ENCODE data around the gene LRRC37B.
"Not testable (repeated sequence)": the region's sequence is repeated elsewhere in the genome, so short reads cannot be mapped to it uniquely, and the experiment has no call there.

Gene LRRC37B

DNA sequence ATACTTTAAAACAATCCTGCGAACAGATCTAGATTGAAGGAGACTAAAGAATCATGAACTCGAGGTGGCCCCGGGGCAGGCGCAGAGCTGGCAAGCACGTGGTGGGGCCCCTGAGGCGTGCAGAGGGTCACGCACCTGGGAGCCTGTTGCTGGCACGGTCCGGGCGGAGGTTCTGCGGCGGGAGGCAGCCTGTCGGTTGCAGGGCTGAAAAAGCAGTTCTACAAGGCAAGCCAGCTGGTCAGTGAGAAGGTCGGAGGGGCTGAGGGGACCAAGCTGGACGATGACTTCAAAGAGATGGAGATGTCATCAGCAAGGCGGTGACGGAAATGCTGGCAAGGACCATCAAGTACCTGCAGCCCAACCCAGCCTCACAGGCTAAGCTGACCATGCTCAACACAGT, 33.1 kb downstream of the LRRC37B start:
- in situ Hi-C loops (cut with HindIII; ENCODE audit: low sequenced_read_pairs) = not testable (repeated sequence)

DNA sequence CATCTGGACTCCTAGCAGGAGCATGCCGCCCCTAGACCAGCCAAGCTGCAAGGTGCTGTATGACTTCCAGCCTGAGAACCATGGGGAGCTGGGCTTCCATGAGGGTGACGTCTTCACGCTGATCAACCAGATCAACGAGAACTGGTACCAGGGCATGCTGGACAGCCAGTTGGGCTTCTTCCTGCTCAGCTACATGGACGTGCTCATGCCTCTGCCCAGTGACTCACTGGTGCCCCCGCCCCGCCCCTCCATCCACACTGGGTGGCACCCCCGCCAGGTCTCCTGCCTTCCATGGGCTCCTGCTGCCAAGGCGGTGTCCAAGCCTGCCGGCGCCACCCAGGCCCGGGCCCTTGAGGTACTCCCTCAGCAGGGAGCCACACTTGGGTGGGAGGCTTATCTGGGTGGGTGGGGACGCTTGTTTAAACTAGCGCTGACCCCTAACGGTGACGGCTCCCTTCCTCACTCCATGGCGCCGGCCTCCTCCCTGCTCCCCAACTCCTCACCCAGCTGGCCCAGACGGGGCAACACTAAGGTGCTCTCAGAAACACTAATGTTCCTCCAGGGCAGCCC, 34.2 kb downstream of the LRRC37B start:
- in situ Hi-C loops (cut with HindIII; ENCODE audit: low sequenced_read_pairs) = not testable (repeated sequence)

DNA sequence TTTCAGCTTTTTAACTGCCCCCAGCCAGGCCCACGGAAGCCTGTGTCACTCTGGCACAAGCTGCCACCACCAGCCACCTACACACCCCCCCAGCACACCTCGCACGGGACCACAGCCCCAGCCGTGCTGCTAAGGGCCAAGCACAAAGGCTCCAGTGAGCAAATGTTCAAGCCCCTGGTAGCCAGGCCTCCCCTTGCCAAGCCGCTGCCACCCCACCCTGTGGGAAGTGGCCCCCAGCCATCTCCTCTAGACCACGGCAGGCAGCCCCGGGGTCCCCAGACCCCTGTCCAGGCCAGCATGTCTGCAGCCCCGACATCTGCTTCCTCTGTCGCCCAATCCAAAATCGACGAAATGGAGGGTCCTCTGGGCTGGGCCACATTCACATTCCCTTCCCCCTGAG, 35.1 kb downstream of the LRRC37B start:
- in situ Hi-C loops (cut with HindIII; ENCODE audit: low sequenced_read_pairs) = not testable (repeated sequence)

DNA sequence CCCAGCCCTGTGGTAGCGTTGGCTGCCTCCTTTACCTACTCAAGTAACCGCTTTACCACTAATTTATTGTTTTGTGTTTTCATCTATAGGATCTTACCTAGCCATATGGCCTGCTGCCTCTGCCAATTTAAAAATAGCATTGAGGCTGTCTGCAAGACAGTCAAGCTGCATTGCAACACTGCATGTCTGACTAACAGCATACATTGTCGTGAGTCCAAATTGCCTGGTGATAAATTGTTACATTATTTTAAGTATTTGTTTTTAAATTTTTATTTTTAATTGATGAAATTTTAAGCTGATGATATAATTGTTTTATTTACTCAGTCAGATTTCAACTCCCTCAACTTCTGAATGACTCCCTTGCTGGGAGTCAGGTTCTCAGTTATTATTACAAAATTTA, 38.4 kb downstream of the LRRC37B start:
- in situ Hi-C loops (cut with HindIII; ENCODE audit: low sequenced_read_pairs) = not testable (repeated sequence)

DNA sequence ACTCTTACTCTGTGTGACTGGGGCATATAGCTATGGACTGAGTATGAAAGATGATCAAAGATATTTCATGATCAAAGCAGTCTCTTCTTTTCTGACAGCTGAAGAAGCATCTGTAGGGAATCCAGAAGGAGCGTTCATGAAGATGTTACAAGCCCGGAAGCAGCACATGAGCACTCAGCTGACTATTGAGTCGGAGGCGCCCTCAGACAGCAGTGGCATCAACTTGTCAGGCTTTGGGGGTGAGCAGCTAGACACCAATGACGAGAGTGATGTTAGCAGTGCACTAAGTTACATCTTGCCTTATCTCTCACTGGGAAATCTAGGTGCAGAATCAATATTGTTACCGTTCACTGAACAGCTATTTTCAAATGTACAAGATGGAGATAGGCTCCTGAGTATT, 40.5 kb downstream of the LRRC37B start:
- in situ Hi-C loops (cut with HindIII; ENCODE audit: low sequenced_read_pairs) = not testable (repeated sequence)

DNA sequence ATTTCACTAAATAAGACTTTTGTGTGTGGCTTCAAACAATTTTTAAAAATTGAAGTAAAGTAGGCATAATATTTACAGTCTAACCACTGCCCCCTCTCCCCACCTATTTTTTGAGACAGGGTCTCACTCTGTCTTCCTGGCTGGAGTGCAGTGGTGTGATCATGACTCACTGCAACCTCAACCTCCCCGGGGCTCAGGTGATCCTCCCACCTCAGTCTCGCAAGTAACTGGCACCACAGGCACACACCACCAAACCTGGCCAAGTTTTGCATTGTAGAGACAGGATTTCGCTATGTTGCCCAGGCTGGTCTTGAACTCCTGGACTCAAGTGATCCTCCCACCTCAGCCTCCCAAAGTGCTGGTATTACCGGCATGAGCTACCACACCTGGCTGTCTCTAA, 47.8 kb downstream of the LRRC37B start:
- in situ Hi-C loops (cut with HindIII; ENCODE audit: low sequenced_read_pairs) = not testable (repeated sequence)

DNA sequence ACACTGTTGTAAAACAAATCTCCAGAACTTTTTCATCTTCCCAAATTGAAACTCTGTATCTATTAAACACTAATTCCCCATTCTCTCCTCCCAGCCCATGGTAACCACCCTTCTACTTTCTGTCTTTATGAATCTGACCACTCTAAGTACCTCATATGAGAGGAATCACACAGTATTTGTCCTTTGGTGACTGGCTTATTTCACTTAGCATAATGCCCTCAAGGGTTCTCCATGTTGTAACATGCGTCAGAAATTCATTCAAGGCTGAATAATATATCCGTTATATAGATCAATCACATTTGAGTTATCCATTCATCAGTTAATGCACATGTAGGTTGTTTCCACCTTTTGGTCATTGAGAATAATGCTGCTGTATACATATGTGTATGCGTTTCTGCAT, 48.2 kb downstream of the LRRC37B start:
- in situ Hi-C loops (cut with HindIII; ENCODE audit: low sequenced_read_pairs) = not testable (repeated sequence)

DNA sequence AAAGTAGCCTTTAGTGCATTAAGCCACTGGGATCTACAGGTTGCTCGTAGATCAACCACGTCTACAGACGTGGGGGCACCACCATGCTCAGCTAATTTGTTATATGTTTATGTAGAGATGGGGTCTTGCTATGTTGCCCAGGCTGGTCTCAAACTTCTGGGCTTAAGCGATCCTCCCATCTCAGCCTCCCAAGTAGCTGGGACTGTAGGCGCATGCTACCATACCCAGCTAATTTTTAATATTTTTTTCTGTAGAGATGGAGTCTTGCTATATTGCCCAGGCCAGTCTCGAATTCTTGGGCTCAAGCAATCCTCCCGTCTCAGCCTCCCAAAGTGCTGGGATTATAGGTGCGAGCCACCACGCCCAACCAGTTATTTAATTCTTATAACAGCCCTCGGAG, 49.3 kb downstream of the LRRC37B start:
- in situ Hi-C loops (cut with HindIII; ENCODE audit: low sequenced_read_pairs) = not testable (repeated sequence)

DNA sequence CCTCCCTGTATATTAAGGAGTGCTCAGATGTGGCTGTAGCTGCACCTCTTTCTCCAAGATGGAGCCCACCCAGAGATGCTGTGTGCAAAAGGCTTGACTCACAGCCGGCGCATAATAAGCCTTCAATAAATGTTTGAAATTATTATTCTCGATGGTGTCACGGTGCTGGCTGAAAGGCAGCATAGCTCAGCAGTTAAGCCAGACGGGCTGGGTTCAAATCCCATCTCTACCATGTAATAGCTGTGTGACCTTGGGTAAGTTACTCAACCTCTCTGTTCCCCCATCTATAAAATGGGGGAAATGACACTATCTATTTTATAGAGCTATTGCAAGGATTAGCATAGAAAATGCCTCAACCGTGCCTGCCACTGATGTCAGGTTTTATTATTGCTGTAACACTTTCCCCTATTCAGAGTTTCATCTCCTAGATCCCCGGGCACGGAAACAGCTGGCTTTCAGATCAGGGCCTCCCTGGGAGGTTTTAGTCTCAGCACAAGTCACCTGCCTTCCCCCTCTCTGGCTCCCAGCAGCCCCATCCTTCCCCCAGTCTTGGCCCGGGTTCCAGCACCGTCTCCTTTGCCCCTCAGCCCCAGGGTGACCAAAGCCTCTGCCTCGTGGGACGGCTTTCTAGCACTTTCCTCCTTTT, 50.4 kb downstream of the LRRC37B start:
- in situ Hi-C loops (cut with HindIII; ENCODE audit: low sequenced_read_pairs) = not testable (repeated sequence)

DNA sequence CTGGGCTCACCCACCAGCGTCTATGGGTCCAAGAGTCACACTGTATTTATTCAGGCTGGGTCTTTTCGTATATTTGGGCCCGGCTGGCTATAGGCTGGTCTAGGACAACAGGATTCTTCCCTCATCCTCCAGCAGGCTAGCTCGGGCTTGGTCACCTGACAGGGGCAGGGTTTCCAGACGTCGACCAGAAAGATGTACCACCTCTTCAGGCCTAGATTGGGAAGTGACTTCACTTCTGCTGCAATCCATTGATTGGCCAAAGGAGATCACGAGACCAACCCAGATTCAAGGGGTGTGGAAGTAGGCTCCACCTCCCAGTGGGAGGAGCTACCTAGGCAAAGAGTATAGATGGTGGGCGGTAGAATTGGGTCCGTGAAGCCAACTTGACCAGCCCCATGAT, 53.5 kb downstream of the LRRC37B start:
- in situ Hi-C loops (cut with HindIII; ENCODE audit: low sequenced_read_pairs) = not testable (repeated sequence)

DNA sequence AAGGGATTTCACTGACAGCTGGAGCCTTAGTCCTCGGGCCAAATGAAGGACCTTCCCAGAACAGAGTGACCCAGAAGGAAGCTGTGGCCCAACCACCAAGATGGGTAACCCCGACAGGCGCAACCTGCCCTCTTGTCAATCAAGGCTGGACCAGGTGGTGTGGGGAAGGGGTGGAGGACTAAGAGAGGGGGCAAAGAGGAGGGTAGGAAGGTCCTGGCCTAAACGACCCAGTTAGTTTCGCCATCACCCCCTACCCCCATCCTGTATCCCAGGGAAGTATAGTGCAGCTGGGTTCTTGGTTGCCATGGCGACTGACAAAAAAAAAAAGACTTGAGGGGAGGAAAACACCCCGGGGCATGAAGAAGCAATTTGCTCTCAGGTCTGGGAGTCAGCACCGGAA, 54.7 kb downstream of the LRRC37B start:
- in situ Hi-C loops (cut with HindIII; ENCODE audit: low sequenced_read_pairs) = not testable (repeated sequence)

DNA sequence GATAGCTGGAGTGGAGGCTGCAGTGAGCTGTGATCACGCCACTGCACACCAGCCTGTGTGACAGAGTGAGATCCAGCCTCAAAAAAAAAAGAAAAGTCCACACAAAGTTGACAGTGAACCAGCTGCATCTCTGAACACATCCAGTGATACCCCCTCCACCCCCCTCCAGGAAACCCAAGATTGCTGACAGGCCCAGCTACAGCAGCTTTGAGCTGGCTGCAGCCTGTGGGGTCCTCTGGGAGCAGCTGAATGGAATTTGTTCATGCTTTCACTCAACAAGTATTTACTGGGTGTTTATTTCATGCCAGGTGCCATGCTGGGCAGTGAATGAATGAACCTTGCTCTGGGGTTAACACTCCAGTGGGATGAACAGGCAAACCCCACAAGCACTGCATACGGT, 56.9 kb downstream of the LRRC37B start:
- in situ Hi-C loops (cut with HindIII; ENCODE audit: low sequenced_read_pairs) = not testable (repeated sequence)

DNA sequence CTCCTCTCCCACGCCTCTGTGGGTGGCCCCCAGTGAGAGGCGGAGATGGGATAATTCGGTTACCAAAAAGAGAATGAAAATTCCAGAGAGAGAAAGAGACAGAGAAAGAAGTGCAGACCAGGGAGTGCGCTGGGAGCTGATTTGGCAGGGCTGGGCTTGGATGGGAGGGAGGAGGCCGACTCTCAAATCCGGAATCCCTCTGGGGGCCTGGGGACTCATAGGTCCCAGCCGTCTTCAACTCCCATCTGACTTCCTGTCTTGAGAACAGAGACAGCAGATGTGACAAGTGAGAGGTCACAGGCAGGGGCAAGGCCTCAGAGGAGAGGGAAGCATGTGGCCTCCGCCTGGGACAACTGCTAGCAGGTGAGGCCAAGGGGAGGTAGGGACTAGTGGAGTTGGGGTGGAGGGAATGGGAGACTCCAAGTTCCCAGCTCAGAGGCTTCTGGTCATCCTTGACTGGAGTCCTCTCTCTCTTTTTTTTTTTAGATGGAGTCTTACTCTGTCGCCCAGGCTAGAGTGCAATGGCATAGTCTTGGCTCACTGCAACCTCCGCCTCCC, 59.0 kb downstream of the LRRC37B start:
- in situ Hi-C loops (cut with HindIII; ENCODE audit: low sequenced_read_pairs) = not testable (repeated sequence)

DNA sequence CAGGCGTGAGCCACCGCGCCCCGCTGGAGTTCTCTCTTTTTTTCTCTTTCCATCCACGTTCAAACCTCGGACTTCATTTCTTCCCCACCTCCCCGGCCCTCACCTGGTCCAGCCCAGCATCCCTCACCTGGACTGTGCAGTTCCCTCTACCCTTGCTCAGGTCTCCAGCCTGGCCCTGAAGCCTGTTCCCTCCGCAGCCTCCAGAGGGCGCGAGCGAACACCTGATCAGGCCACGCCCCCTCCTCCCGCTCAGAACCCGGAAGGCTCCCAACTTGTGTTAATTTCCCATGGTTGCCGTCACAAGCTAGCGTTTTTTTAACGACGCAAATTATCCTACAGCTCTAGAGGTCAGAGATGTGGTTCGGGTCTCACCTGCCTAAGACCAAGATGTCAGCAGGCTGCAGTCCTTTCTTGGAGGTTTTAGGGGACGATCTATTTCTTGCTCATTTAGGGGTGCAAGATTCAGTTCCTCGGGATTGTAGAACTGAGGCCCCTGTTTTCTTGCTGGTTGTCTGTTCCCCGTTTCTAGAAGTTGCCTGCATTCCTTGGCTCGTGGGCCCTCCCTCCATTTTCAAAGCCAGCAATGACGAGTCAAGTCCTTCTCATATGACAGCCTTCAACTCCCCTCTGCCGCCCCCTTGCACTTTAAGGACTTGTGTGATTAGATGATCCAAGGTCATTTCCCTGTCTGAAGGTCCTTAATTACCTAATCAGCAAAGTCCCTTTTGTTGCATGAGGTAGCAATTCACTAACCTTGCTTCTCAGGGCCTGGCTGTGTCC, 59.9 kb downstream of the LRRC37B start:
- in situ Hi-C loops (cut with HindIII; ENCODE audit: low sequenced_read_pairs) = not testable (repeated sequence)

DNA sequence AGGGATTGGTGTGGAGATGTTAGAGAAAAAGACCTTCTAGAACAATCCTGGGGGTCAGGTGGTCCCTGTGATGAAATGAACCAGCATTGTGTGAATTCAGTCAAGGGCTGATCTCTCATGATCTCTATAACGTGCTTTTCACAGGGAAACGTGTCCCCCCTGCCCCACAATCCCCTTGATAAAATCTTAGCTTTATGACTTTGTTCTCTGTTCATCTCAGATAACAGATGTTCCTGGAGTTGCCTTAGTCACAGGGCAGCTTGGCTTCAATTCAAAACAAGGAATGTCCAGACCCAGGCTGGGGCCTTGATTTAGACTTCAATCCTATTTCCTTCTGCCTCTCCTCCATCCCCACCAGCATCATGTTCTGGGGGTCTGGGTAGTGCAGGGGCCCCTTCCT, 61.9 kb downstream of the LRRC37B start:
- in situ Hi-C loops (cut with HindIII; ENCODE audit: low sequenced_read_pairs) = not testable (repeated sequence)

DNA sequence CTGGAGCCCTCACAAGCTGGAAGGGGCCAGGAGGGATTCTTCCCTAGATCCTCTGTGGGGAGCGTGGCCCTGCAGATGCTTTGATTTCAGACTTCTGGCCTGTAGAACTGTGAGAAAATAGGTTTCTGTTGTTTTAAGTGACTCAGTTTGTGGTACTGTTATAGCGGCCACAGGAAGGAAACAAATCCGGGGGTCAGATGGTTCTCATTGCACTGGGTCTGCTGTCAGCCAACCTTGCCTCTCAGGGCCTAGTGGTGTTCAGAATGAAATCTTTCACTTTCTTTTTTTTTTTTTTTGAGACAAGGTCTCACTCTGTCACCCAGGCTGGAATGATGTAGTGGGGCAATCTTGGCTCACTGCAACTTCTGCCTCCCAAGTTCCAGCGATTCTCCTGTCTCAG, 64.8 kb downstream of the LRRC37B start:
- in situ Hi-C loops (cut with HindIII; ENCODE audit: low sequenced_read_pairs) = not testable (repeated sequence)

DNA sequence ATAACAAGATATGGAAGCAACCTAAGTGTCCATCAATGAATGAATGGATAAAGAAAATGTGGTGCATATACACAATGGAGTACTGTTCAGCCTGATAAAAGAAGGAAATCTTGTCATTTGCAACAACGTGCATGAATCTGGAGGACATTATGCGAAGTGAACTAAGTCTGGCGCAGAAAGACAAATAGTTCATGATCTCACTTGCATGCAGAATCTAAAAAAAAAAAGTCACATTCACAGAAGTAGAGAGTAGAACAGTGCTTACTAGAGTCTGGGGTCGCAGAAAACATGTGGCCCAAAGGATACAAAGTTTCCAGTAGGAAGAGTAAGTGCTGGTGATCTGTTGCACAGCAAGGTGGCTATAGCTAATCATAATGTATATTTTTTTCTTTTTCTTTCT, 65.9 kb downstream of the LRRC37B start:
- in situ Hi-C loops (cut with HindIII; ENCODE audit: low sequenced_read_pairs) = not testable (repeated sequence)

DNA sequence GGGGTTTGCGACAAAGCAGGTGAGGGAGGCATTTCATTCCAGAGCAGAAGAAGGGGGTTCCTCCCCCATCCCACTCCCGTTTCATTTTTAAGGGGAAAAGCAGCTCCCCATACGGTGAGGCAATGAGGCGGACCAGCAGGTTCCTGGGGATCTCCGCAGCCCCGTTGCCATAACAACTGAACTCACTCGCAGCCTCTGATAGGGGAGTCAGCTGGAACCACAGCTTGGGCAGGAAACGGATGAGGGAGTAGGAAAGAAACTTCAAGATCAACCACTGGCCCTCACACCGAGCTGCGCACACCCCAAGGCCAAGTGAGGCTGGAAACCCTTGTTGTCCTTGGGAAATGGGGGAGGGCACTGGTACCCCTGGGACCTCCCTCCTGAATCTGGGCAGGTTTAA, 72.6 kb downstream of the LRRC37B start:
- in situ Hi-C loops (cut with HindIII; ENCODE audit: low sequenced_read_pairs) = not testable (repeated sequence)

DNA sequence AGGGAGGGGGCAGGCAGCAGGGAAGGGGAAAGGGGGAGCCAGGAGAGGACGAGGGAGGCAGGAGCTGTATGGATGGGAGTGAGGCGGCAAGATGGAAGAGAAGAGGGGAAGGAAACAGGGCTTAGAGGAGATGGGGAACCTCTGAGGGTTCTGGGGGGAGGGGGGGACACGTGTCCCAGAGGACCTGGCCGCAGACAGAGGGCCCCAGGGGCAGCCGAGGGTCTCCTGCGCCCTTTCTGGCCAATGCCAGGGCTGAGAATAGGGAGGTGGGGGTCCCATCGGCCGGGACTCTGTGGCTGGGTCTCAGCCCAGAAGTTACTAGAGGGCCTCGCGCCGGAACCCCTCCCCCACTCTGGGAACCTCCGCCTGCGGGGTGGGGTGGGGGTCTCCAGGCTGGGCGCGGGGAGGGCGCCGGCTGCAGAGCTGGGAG, 76.4 kb downstream of the LRRC37B start:
- in situ Hi-C loops (cut with HindIII; ENCODE audit: low sequenced_read_pairs) = not testable (repeated sequence)

DNA sequence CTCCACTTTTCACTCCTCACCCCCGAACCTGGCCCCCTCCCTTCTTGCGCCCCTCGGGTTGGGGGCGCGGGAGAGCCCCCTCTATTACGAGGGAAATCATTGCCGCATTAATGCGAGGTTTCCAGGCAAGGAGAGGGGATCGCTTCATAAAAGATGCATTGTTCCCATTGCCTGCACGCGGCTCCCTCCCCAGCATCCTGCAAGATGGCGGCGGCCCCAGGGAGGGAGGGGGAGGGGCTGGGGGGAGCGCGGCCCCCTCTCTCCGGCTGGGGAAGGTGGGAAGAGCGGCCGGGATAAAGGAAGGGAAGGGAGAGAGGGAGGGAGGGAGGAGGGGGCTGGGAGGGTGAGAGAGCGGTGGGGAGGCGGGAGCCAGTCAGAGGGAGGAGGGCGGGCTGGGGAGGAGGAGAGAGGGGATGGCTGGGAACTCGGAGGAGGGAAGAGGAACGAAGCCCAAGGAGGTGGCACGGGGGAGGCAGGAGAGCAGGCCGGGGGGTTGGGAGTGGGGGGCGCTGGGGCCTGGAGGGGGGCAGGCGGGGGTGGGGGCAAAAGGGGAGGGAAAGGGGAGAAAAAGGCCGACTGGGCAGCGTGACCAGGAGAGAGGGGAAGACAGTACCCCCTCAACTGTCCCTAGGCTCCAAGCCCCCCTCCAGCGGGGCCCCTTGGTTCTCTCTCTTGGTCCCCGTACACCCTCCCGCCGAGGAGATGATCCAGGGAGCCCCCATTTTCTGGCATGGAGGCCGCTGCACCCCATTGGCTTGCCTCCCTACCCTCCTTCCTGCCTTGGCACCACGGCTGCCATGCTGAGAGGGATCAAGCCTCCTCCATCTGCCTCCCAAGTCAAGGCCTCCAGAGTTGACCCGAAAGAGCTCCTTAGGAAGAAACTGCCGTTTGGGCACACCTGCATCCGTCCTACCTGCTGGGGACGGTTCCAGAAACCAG, 77.1 kb downstream of the LRRC37B start:
- in situ Hi-C loops (cut with HindIII; ENCODE audit: low sequenced_read_pairs) = not testable (repeated sequence)
